Astrocyte (in vitro differentiated cells and primary cell): Measurements from ENCODE around the gene TRPM7. TPM values are rescaled to one million over a fixed set of nuclear protein-coding genes. Genes with fewer than 3 reads are reported as not detected.
"Not testable (repeated sequence)": the region's sequence is repeated elsewhere in the genome, so short reads cannot be mapped to it uniquely, and the experiment has no call there.

Source experiments
- DNase-seq: peaks from one replicate; pipeline ENCODE4 v3.0.0-alpha.2; 2010; ENCODE audit warnings: low read depth
- FAIRE-seq: peaks from 2 replicates; lab custom pipeline; 2011; peaks lifted over from hg19 to GRCh38; lab: Jason Lieb, UNC
- H2AFZ ChIP-seq: 2 replicates; pipeline ENCODE4 v1.6.0; 2012; ENCODE audit warnings: low read depth, low read length, inconsistent platforms
- H3K27ac ChIP-seq: 2 replicates; pipeline ENCODE4 v1.5.1; 2011; ENCODE audit warnings: low read depth, low read length, inconsistent platforms
- H3K27me3 ChIP-seq: 2 replicates; pipeline ENCODE4 v1.6.0; 2011; ENCODE audit warnings: low read length, inconsistent platforms; ENCODE audit not compliant: insufficient read depth
- H3K36me3 ChIP-seq: 2 replicates; pipeline ENCODE4 v1.5.1; 2011; ENCODE audit warnings: low read length, inconsistent platforms; ENCODE audit not compliant: insufficient read depth
- H3K4me1 ChIP-seq: 2 replicates; pipeline ENCODE4 v1.5.1; 2011; ENCODE audit warnings: low read length, inconsistent platforms; ENCODE audit not compliant: insufficient read depth
- H3K4me2 ChIP-seq: 2 replicates; pipeline ENCODE4 v1.6.0; 2012; ENCODE audit warnings: low read length, inconsistent platforms
- H3K4me3 ChIP-seq: 2 replicates; pipeline ENCODE4 v1.5.1; 2011; ENCODE audit warnings: low read depth, mild to moderate bottlenecking, low read length, inconsistent platforms; ENCODE audit not compliant: insufficient read depth
- H3K79me2 ChIP-seq: 2 replicates; pipeline ENCODE4 v1.6.0; 2012; ENCODE audit warnings: mild to moderate bottlenecking, low read length, inconsistent platforms; ENCODE audit not compliant: insufficient read depth
- H3K9ac ChIP-seq: 2 replicates; pipeline ENCODE4 v1.6.0; 2012; ENCODE audit warnings: mild to moderate bottlenecking, low read length, inconsistent platforms
- H3K9me3 ChIP-seq: 2 replicates; pipeline ENCODE4 v1.5.1; 2012; ENCODE audit warnings: low read depth, mild to moderate bottlenecking, low read length, inconsistent platforms; ENCODE audit not compliant: insufficient read depth
- H4K20me1 ChIP-seq: 2 replicates; pipeline ENCODE4 v1.6.0; 2012; ENCODE audit warnings: low read length, inconsistent platforms; ENCODE audit not compliant: insufficient read depth
- H3K27ac Mint-ChIP-seq: one replicate; pipeline ENCODE4 v1.8.0; 2021; ENCODE audit warnings: mild to moderate bottlenecking, mixed read lengths; ENCODE audit not compliant: unreplicated experiment
- H3K27me3 Mint-ChIP-seq: one replicate; pipeline ENCODE4 v1.8.0; 2021; ENCODE audit warnings: low read depth, mixed read lengths; ENCODE audit not compliant: unreplicated experiment
- H3K36me3 Mint-ChIP-seq: one replicate; pipeline ENCODE4 v1.8.0; 2021; ENCODE audit warnings: low read depth, mixed read lengths; ENCODE audit not compliant: unreplicated experiment
- H3K4me1 Mint-ChIP-seq: one replicate; pipeline ENCODE4 v1.8.0; 2021; ENCODE audit warnings: low read depth, mixed read lengths; ENCODE audit not compliant: unreplicated experiment
- H3K4me3 Mint-ChIP-seq: one replicate; pipeline ENCODE4 v1.8.0; 2021; ENCODE audit warnings: mild to moderate bottlenecking, moderate library complexity, mixed read lengths; ENCODE audit not compliant: unreplicated experiment
- H3K9me3 Mint-ChIP-seq: one replicate; pipeline ENCODE4 v1.8.0; 2021; ENCODE audit warnings: mild to moderate bottlenecking, mixed read lengths; ENCODE audit not compliant: unreplicated experiment
- CTCF ChIP-seq: IDR thresholded peaks from 2 replicates; pipeline ENCODE4 v1.5.1; 2011; ENCODE audit warnings: low read depth, mild to moderate bottlenecking, inconsistent platforms, low read length, moderate library complexity; ENCODE audit not compliant: insufficient read depth
- EZH2 ChIP-seq: IDR thresholded peaks from 2 replicates; pipeline ENCODE4 v1.6.1; 2012; ENCODE audit warnings: mild to moderate bottlenecking, low read length, inconsistent platforms; ENCODE audit not compliant: insufficient read depth
- total RNA-seq: library from RNA; stranded (reverse); gene quantifications from 2 replicates; pipeline ENCODE4 v1.2.1, GENCODE V29; 2021

The TRPM7 gene
- total RNA-seq, 1 donor from 2014 or later: 27.8 TPM

- no peak overlapping the region for H3K4me2 ChIP-seq
- DNase-seq (no peak), FAIRE-seq (no peak)
- H3K9me3 Mint-ChIP-seq: no peaks in the 10 kb centered on the region
- H3K27ac ChIP-seq: no peak overlapping the region
- no peak overlapping the region for H3K4me3 Mint-ChIP-seq
- no peak overlapping the region for H2AFZ ChIP-seq
- H3K9me3 ChIP-seq: no peaks in the 10 kb centered on the region
- peaks cover 2% of the 10 kb centered on the region for H3K36me3 Mint-ChIP-seq
- H3K36me3 ChIP-seq: peaks cover 41% of the 10 kb centered on the region
- H3K4me1 Mint-ChIP-seq: peaks cover 4% of the 10 kb centered on the region
- no peak for TF ChIP-seq CTCF
- H3K79me2 ChIP-seq: no peaks in the 10 kb centered on the region
- H3K4me3 ChIP-seq: no peak overlapping the region
- H3K4me1 ChIP-seq: no peaks in the 10 kb centered on the region
- H3K27ac Mint-ChIP-seq: no peak overlapping the region
- no peaks in the 10 kb centered on the region for H3K27me3 ChIP-seq
- no peaks in the 10 kb centered on the region for H3K27me3 Mint-ChIP-seq
- H3K9ac ChIP-seq: no peak overlapping the region
- H4K20me1 ChIP-seq: no peaks in the 10 kb centered on the region
Observed at GRCh38 chr15:50576166-50576565, 110.4 kb downstream of the TRPM7 start.

- H3K4me3 ChIP-seq, H3K9ac ChIP-seq, H3K4me1 ChIP-seq, H3K79me2 ChIP-seq, H3K27ac Mint-ChIP-seq, DNase-seq, H3K4me2 ChIP-seq, H3K27ac ChIP-seq, H4K20me1 ChIP-seq, H2AFZ ChIP-seq, H3K4me3 Mint-ChIP-seq, H3K27me3 ChIP-seq, H3K27me3 Mint-ChIP-seq, H3K9me3 ChIP-seq, H3K9me3 Mint-ChIP-seq, H3K4me1 Mint-ChIP-seq, FAIRE-seq, H3K36me3 Mint-ChIP-seq: not testable (repeated sequence)
- peaks cover 42% of the 10 kb centered on the region for H3K36me3 ChIP-seq
Observed at GRCh38 chr15:50573842-50574241, 112.8 kb downstream of the TRPM7 start.

DNA sequence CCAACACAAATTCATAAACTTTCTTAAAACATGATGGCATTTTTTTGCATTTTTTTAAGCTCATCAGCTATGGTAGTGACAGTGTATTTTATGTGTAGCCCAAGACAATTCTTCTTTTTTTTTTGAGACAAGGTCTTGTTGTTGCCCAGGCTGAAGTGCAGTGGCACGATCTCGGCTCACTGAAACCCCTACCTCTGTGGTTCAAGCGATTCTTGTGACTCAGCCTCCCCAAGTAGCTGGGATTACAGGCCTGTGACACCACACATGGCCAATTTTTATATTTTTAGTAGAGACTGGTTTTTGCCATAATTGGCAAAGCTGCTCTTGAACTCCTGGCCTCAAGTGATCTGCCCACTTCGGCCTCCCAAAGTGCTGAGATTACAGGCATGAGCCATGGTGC, 122.8 kb downstream of the TRPM7 start:
- Histone ChIP-seq H3K27me3 (no peaks in the 10 kb centered on the region), H3K27ac (no peak overlapping the region), H3K36me3 (peaks cover 2% of the 10 kb centered on the region), H3K9ac (no peak overlapping the region), H3K4me2 (no peak overlapping the region), H3K79me2 (no peaks in the 10 kb centered on the region), H2AFZ (no peak overlapping the region), H3K9me3 (no peaks in the 10 kb centered on the region), H3K4me1 (no peaks in the 10 kb centered on the region), H3K4me3 (no peak overlapping the region), H4K20me1 (no peaks in the 10 kb centered on the region)
- Mint-ChIP-seq H3K4me1 (peaks cover 9% of the 10 kb centered on the region), H3K4me3 (no peak overlapping the region), H3K27ac (no peak overlapping the region), H3K9me3 (peaks cover 2% of the 10 kb centered on the region), H3K27me3 (no peaks in the 10 kb centered on the region), H3K36me3 (peaks cover 7% of the 10 kb centered on the region)
- FAIRE-seq: no peak
- TF ChIP-seq CTCF (no peak), EZH2 (no peak)
- no peak for DNase-seq
